GM12872 (cell line): Measurements from ENCODE around the gene DNAJC27.

Source experiments
- TF ChIP-seq, protein P1 (sequence below): IDR thresholded peaks from 3 replicates; pipeline ENCODE4 v1.5.1; 2011; ENCODE audit warnings: low read depth, mild to moderate bottlenecking, low read length, moderate library complexity; ENCODE audit not compliant: insufficient read depth

DNAJC27 gene

DNA sequence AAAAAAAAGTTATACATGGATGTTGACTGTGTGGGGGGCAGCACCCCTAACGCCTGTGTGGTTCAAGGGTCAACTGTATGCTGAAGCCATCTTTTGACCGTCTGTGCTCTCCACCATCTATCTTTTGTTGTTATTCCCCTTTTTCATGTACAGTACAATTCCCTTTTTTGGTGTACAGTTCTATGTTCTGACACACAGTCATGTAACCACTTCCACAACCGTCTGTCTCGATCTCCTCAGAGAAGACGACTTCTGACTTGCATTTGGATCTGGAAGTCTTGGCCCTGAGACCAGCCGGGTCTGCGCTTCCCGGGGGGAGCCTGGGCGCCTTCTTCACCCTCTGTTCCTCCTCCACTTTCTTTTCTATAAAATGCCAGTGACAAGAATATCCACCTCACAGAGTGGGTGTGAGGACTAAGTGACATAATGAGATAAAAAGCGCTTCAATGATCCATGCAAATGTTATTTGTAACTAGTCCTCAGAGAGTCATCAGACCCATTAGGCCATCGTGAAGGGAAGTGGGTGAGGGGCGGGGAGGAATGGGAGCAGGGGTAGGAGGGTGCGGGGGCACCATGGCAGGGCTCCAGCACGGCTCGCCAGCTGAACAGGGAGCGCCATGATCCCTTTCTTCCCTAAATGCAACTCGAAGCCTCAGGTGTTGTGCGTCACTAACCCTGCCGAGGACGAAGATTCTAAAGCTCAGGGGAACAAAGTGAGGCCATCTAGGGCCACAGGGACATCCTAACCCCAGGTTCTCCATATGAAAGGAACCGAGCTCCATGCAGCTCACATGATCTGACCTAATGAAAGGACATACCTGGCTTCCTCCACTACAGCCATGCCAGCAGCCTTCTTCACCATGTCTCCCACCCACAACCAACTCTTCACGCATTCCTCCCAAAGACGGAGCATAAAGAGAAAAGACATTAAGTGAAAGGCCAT, 68.3 kb downstream of the DNAJC27 start:
- TF ChIP-seq, protein P1, sequence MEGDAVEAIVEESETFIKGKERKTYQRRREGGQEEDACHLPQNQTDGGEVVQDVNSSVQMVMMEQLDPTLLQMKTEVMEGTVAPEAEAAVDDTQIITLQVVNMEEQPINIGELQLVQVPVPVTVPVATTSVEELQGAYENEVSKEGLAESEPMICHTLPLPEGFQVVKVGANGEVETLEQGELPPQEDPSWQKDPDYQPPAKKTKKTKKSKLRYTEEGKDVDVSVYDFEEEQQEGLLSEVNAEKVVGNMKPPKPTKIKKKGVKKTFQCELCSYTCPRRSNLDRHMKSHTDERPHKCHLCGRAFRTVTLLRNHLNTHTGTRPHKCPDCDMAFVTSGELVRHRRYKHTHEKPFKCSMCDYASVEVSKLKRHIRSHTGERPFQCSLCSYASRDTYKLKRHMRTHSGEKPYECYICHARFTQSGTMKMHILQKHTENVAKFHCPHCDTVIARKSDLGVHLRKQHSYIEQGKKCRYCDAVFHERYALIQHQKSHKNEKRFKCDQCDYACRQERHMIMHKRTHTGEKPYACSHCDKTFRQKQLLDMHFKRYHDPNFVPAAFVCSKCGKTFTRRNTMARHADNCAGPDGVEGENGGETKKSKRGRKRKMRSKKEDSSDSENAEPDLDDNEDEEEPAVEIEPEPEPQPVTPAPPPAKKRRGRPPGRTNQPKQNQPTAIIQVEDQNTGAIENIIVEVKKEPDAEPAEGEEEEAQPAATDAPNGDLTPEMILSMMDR = no peak

DNA sequence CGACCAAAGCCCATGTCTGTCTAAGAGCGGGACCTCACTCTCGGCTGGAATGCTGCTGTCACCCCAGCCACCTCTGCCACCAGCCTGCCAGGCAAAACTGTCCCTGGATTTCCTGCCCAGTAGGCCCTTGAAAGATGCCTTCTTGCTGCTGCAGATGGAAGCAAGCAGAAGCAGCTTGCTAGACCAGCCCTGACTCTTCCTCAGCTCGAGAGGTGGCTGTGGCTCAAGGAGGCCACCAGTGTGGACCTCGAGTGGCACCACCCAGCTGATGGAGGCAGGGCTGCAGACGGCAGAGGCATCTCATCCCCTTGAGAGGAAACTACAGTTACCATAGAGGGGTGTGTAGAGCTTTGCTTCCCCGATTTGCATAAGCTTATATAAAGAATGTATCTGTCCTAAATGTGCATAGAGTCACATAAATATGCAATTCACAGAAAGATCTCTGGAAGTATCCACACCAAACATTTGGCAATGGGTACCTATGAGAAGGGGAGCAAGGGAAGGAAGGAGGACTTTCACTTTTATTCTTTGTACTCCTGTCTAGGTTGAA, 72.3 kb downstream of the DNAJC27 start:
- TF ChIP-seq, protein P1 = no peak

DNA sequence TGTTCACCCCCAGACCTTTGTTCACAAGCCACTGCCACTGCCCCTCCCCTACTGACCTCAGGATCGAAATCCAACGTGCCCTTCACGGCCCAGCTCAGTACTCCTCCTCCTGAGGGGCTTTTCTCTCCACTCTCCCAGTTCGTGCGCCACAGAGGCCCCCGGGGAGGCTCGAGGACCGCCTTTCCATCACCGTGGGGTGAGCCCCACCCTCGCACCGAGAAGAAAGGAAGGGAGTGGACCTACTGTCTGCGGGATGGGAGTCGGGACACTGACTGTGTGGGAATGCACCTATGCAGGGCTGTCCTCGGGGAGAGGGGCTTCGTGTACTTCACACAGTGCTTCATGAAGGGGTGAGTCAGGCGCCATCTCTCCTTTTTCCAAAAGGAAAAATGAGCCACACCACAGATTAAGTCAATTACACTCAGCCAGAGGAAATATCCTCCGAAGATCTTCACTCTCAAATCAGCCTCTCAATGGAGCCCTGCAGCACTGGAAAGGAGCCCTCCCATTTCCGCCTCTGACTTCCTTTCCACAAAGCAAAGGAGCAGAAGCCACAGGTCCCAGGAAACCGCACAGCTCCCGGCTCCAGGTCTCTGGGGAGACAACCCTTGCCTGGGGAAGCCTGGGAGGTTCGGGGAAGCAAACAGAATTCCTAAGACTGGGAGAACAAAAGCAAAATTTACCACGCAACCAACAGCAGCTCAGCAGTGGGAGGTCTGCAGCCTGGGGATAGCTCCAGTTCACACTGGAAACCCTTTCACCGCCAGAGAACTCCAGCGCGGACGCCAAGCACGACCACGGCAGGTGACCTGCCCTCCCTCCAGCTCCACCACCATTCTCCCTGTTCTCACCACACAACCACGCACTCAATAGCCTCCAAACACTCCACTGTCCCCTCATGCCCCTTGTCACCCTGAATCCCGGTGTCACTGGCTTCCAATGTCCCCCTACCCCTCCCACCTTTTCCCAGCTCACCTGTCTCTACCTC, 73.3 kb downstream of the DNAJC27 start:
- TF ChIP-seq, protein P1 = no peak

DNA sequence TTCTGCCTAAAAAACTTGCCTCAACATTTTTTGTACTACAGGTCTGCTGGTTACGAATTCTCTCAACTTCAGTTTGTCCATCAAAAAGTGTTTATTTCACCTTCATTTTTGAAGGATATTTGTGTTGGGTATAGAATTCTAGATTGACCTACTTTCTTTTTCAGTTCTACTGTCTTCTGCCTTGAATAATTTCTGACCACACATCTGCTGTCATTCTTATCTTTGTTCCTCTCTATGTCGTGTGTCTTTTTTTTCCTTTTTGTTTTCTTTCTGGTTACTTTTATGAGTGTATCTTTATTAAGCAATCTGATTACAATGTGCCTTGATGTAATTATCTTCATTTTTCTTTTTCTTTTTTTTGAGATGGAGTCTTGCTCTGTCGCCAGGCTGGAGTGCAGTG, 77.0 kb downstream of the DNAJC27 start:
- TF ChIP-seq, protein P1 = no peak

DNA sequence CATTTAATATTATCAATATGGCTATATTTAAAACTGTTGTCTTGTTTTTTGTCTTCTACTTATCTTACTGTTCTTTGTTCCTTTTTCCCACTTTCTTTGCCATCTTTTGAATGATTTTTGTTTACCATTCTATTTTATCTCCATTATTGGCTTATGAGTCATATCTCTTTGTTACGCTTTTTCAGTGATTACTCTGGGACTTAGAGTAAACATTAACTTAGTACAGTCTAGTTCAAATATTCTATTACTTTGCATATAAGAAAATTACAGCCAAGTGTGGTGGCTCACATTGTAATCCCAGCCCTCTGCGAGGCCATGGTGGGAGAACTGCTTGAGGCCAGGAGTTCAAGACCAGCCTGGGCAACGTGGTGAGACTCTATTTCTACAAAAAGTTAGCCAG, 77.8 kb downstream of the DNAJC27 start:
- TF ChIP-seq, protein P1 = no peak
